Tibial artery (tissue), 4 donors: ENCODE data around the gene USP40.

Source experiments
- DNase-seq, 2 donors: peaks; one replicate each; pipeline ENCODE4 v3.0.0-alpha.2; 2019
- H3K27ac ChIP-seq, 2 donors: fragments of 200-600 bp; sonication (generic) in 1 of 2; 1 replicate in 1 of 2; 2 replicates in 1 of 2; pipeline ENCODE4 v1.5.1; 2018 to 2019; ENCODE audit warnings: mild to moderate bottlenecking in 1 of 2
- H3K27me3 ChIP-seq, 2 donors: fragments of 200-600 bp; sonication (generic) in 1 of 2; one replicate each; pipeline versions ENCODE4 v1.5.1 to v1.6.0; 2016 to 2019
- H3K36me3 ChIP-seq, 3 donors: fragments of 200-600 bp; sonication (generic) in 2 of 3; one replicate each; pipeline ENCODE4 v1.5.1; 2016 to 2019; ENCODE audit warnings: mild to moderate bottlenecking in 2 of 3
- H3K4me1 ChIP-seq, 4 donors: fragments of 200-600 bp; sonication (generic) in 2 of 4; 1 replicate in 3 of 4; 2 replicates in 1 of 4; pipeline ENCODE4 v1.5.1; 2016 to 2019
- H3K4me3 ChIP-seq, 2 donors: fragments of 200-600 bp; sonication (generic) in 1 of 2; 1 replicate in 1 of 2; 2 replicates in 1 of 2; pipeline ENCODE4 v1.5.1; 2018 to 2019; ENCODE audit warnings: mild to moderate bottlenecking in 2 of 2
- H3K9me3 ChIP-seq, 3 donors: fragments of 200-600 bp; sonication (generic) in 1 of 3; one replicate each; pipeline ENCODE4 v1.5.1; 2016 to 2019
- CTCF ChIP-seq, 2 experiments: fragments of 200-600 bp in 1 of 2; fragments of 450-650 bp in 1 of 2; IDR thresholded peaks; one replicate each; pipeline ENCODE4 v1.5.1; 2017 to 2019; ENCODE audit warnings: antibody characterized with exemption in 2 of 2, mild to moderate bottlenecking in 1 of 2, moderate library complexity in 1 of 2
- intact Hi-C: fragments of 100-400 bp; cut with DNase I; formaldehyde crosslinking; loops from one replicate; pipeline ENCODE4 v1.15.0; 2023; ENCODE audit warnings: low total_unique reads

The USP40 gene

DNA sequence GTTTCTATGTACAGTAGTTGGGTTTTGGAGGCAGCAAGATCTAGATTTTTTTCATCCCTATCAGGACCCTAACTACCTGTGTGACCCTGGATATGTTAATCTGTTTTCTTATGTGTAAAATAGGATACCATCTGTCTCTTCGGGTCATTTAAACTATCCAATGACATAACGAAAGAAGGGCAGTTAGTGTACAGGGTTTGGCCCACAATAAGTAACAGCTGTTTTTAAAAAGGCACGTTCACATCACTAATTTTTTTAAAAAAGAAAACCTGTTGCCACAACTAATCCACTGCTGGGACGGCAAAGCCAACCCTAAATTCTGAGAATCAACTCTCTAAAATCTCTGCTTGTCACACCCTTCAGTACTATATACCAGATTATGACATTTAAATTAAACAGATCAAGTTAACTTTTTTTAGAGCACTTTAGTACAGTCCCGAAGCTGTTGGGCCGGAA is 869 bp downstream of the USP40 start:
- peak overlapping the region; percentile 76 to 79 for H3K4me3 ChIP-seq
- intact Hi-C loops: loop anchor here (10.0 kb wide), 1 partner anchor 81 kb away; no protein-coding TSS in a partner anchor
- H3K36me3 ChIP-seq: peaks cover 0 to 4% (median 0%) of the 10 kb centered on the region in 3 donors
- H3K27ac ChIP-seq: peak overlapping the region; percentile 89 to 94
- H3K4me1 ChIP-seq: peaks cover 0 to 9% (median 0%) of the 10 kb centered on the region in 4 donors
- H3K9me3 ChIP-seq: no peaks in the 10 kb centered on the region
- no peak for DNase-seq
- no peak for TF ChIP-seq CTCF (IDR thresholded peaks at IDR 0.05)
- H3K27me3 ChIP-seq: no peaks in the 10 kb centered on the region

DNA sequence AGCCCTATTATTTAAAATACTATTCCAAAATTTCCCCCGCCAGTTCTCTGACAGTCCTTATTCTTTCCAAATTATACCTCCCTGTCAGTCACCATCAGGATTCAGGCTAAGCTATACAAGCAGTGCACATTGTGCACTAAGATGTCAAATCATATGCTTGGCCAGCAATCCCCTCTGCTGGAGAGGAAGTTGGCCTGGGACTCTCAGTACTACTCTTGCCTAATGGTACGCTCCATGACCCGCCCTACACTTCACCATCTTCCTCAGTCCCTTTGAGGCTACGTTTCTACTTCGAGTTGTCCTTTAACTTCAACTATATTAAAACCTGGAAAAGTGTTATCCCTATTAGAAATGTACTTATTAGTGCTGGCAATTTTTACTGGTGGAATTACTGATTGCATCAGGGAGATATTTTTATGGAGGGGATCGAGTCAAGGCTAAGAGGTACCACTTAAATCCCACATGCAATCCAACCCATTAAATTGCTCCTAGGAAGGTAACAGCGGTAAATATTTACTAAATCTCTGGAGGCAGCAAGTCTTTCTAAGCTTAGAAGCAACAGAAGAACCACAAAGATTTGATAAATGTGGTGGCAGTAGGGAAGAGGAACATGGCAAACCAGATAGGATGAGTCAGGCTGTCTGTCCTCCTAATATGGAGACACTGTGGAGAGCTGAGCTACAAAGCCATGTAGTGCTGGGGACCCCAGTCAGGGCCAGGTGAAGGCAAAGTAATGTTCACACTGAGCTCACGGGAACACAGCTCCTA is 2.7 kb downstream of the USP40 start:
- TF ChIP-seq CTCF (IDR thresholded peaks at IDR 0.05): no peak
- intact Hi-C loops: loop anchor here (10.0 kb wide), 1 partner anchor 79 kb away; no protein-coding TSS in a partner anchor
- no peak overlapping the region for H3K27ac ChIP-seq
- H3K9me3 ChIP-seq: no peaks in the 10 kb centered on the region
- H3K36me3 ChIP-seq: peaks cover 5 to 10% (median 8%) of the 10 kb centered on the region in 3 donors
- H3K4me3 ChIP-seq: no peak overlapping the region
- no peaks in the 10 kb centered on the region for H3K27me3 ChIP-seq
- DNase-seq: peak in 1 of 2 donors; percentile 23
- peaks cover 0 to 9% (median 0%) of the 10 kb centered on the region in 4 donors for H3K4me1 ChIP-seq

- Histone ChIP-seq H3K9me3 (no peaks in the 10 kb centered on the region), H3K36me3 (peaks cover 48 to 66% (median 55%) of the 10 kb centered on the region in 3 donors), H3K4me1 (peaks cover 0 to 5% (median 0%) of the 10 kb centered on the region in 4 donors), H3K4me3 (no peak overlapping the region), H3K27ac (no peak overlapping the region), H3K27me3 (no peaks in the 10 kb centered on the region)
- TF ChIP-seq CTCF (IDR thresholded peaks at IDR 0.05): no peak
- intact Hi-C loops: no loop called here
- DNase-seq: no peak
Measured at GRCh38 chr2:233556881-233557736, 9.5 kb downstream of the USP40 start.

DNA sequence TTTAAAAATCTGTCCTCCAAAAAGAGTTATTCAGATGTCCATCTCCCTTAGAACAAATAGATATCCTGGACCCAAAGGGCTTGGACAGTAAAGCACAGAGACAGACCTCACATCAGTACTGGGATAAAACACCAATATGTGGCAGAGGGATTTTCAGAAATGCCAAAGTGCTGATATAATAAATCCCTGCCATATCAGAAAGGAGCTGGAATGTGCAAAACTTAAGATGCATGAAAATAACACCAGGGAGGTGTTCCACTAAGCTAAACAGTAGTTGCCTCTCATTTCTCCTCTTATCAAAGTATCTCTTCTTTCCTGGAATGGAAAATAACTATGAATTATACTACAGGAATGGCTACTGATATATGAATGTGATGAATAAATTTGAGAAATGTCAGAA is 13.2 kb downstream of the USP40 start:
- Histone ChIP-seq H3K27me3 (no peaks in the 10 kb centered on the region), H3K9me3 (no peaks in the 10 kb centered on the region), H3K4me3 (no peak overlapping the region), H3K27ac (no peak overlapping the region), H3K4me1 (peaks cover 0 to 5% (median 0%) of the 10 kb centered on the region in 4 donors), H3K36me3 (peaks cover 58 to 92% (median 61%) of the 10 kb centered on the region in 3 donors)
- TF ChIP-seq CTCF (IDR thresholded peaks at IDR 0.05): no peak
- intact Hi-C loops: no loop called here
- DNase-seq: no peak

DNA sequence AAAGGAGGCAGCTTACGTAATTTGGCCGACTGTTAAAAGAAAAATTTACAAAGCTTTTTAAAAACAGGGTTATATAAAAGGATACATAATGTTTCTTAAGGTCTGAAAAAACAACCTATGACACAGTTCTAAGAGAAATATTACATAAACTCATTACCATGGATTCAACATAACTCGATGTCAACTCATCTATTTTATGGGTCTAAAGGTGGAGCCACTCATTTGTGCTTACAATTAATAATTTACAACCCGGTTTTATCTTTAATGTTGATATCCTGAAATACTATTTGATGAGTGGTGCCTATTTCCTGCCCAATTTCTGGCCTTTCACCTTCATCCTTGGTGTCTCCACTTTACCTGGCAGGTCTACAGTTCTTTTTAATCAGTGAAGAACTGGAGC is 15.1 kb downstream of the USP40 start:
- Histone ChIP-seq H3K27me3 (no peaks in the 10 kb centered on the region), H3K36me3 (peaks cover 62 to 94% (median 71%) of the 10 kb centered on the region in 3 donors)
- intact Hi-C loops: no loop called here

More for the DNA sequence above, 15.1 kb downstream of the USP40 start:
- no peak for TF ChIP-seq CTCF (IDR thresholded peaks at IDR 0.05)
- Histone ChIP-seq H3K4me1 (no peaks in the 10 kb centered on the region), H3K9me3 (no peaks in the 10 kb centered on the region), H3K4me3 (no peak overlapping the region), H3K27ac (no peak overlapping the region)
- no peak for DNase-seq
